Stimulated activated CD8-positive, alpha-beta memory T cell treated with anti-CD3 and anti-CD28 coated beads, Interleukin-7, amount 100 ng/mL, for 4 hours (primary cell): ENCODE results near the gene VSNL1.

Experiments
- DNase-seq, 2 donors: peaks; one replicate each; pipeline ENCODE4 v3.0.0-alpha.2; 2020; ENCODE audit warnings: low read depth in 2 of 2

Gene VSNL1

GRCh38 chr2:17644997-17645720 is 104.7 kb downstream of the VSNL1 start:
- no peak for DNase-seq

- no peak for DNase-seq
These were observed 105.6 kb downstream of the VSNL1 start for GRCh38 chr2:17646081-17646554.

GRCh38 chr2:17646838-17647701 is 106.6 kb downstream of the VSNL1 start:
- no peak for DNase-seq

GRCh38 chr2:17648581-17648980 is 108.1 kb downstream of the VSNL1 start:
- DNase-seq, result no peak

GRCh38 chr2:17649026-17649425 is 108.5 kb downstream of the VSNL1 start:
- no peak for DNase-seq

GRCh38 chr2:17652681-17653394 is 112.3 kb downstream of the VSNL1 start:
- DNase-seq, result no peak

- DNase-seq, result no peak
These were observed 117.3 kb downstream of the VSNL1 start for GRCh38 chr2:17657759-17658158.

- no peak for DNase-seq
These were observed 117.9 kb downstream of the VSNL1 start for GRCh38 chr2:17658251-17658843.

- DNase-seq, result no peak
These were observed 119.7 kb downstream of the VSNL1 start for GRCh38 chr2:17660219-17660618.

- no peak for DNase-seq
These were observed 121.0 kb downstream of the VSNL1 start for GRCh38 chr2:17661460-17661859.

- no peak for DNase-seq
These were observed 122.2 kb downstream of the VSNL1 start for GRCh38 chr2:17662723-17663122.

GRCh38 chr2:17664534-17664933 is 124.0 kb downstream of the VSNL1 start:
- DNase-seq, result no peak

GRCh38 chr2:17667898-17668297 is 127.4 kb downstream of the VSNL1 start:
- DNase-seq, result no peak

- no peak for DNase-seq
These were observed 132.3 kb downstream of the VSNL1 start for GRCh38 chr2:17672583-17673317.

- no peak for DNase-seq
These were observed 134.3 kb downstream of the VSNL1 start for GRCh38 chr2:17674817-17675216.

GRCh38 chr2:17680119-17680518 is 139.6 kb downstream of the VSNL1 start:
- no peak for DNase-seq

- DNase-seq, result no peak
These were observed 141.8 kb downstream of the VSNL1 start for GRCh38 chr2:17682098-17682857.

- DNase-seq, result no peak
These were observed 143.5 kb downstream of the VSNL1 start for GRCh38 chr2:17683981-17684380.

- no peak for DNase-seq
These were observed 148.1 kb downstream of the VSNL1 start for GRCh38 chr2:17688600-17688999.

GRCh38 chr2:17689010-17689409 is 148.5 kb downstream of the VSNL1 start:
- DNase-seq, result no peak
